Measurements from ENCODE around the gene BCAT1.

The BCAT1 gene

GRCh38 chr12:24851341-24851740 lies 97.6 kb downstream of the BCAT1 start:
- Histone ChIP-seq H3K4me2 (ENCODE audit: low read length) (no peak overlapping the region), H3K79me2 (ENCODE audit: control insufficient read depth, low read length) (peaks cover 20% of the 10 kb centered on the region), H3K36me3 (ENCODE audit: control insufficient read depth, low read length) (peaks cover 73% of the 10 kb centered on the region), H3K9me3 (ENCODE audit: control insufficient read depth, insufficient read depth, low read length) (no peaks in the 10 kb centered on the region), H3K27ac (ENCODE audit: low read depth, low read length) (no peak overlapping the region), H4K20me1 (ENCODE audit: control insufficient read depth, insufficient read depth, low read depth, low read length) (no peaks in the 10 kb centered on the region), H3K9me2 (replicated peaks; ENCODE audit: control insufficient read depth, low read length) (no peaks in the 10 kb centered on the region), H3K27me3 (ENCODE audit: control insufficient read depth, low read length) (no peaks in the 10 kb centered on the region), H3F3A (ENCODE audit: control insufficient read depth, insufficient read depth) (no peaks in the 10 kb centered on the region), H3K4me1 (ENCODE audit: control insufficient read depth, low read length) (peaks cover 36% of the 10 kb centered on the region), H3K4me3 (ENCODE audit: low read length) (no peak overlapping the region)
- TF ChIP-seq CTCF (IDR thresholded peaks at IDR 0.05; ENCODE audit: low read depth, low read length, poor library complexity, severe bottlenecking) (no peak), EZH2phosphoT487 (IDR thresholded peaks at IDR 0.05; ENCODE audit: borderline replicate concordance, low read length) (no peak)

DNA sequence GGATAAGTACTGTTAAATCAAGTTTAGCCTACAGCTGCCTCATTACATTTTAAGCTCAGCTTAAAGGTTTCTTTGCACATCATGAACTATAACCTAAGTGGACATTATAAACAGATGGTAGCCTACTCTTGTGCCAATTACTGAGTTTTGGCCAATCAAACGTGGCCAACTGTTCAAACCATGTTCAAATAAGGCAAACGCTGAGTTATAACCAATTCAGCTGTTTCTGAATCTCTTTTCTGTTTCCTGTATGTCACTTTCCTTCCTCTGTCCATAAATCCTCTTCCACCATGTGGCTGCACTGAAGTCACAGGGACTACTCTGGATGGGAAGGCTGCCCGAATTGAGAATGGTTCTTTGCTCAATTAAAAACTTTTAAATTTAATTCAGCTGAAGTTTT lies 98.4 kb downstream of the BCAT1 start:
- H3K79me2 ChIP-seq (ENCODE audit: control insufficient read depth, low read length) = peaks cover 20% of the 10 kb centered on the region
- no peak overlapping the region for H3K4me2 ChIP-seq (ENCODE audit: low read length)
- H4K20me1 ChIP-seq (ENCODE audit: control insufficient read depth, insufficient read depth, low read depth, low read length) = no peaks in the 10 kb centered on the region
- peaks cover 36% of the 10 kb centered on the region for H3K4me1 ChIP-seq (ENCODE audit: control insufficient read depth, low read length)
- no peaks in the 10 kb centered on the region for H3F3A ChIP-seq (ENCODE audit: control insufficient read depth, insufficient read depth)
- no peaks in the 10 kb centered on the region for H3K9me3 ChIP-seq (ENCODE audit: control insufficient read depth, insufficient read depth, low read length)
- peaks cover 79% of the 10 kb centered on the region for H3K36me3 ChIP-seq (ENCODE audit: control insufficient read depth, low read length)
- no peak overlapping the region for H3K4me3 ChIP-seq (ENCODE audit: low read length)
- no peaks in the 10 kb centered on the region for H3K27me3 ChIP-seq (ENCODE audit: control insufficient read depth, low read length)
- H3K27ac ChIP-seq (ENCODE audit: low read depth, low read length) = no peak overlapping the region
- TF ChIP-seq EZH2phosphoT487 (IDR thresholded peaks at IDR 0.05; ENCODE audit: borderline replicate concordance, low read length) (no peak), CTCF (IDR thresholded peaks at IDR 0.05; ENCODE audit: low read depth, low read length, poor library complexity, severe bottlenecking) (no peak)
- H3K9me2 ChIP-seq (replicated peaks; ENCODE audit: control insufficient read depth, low read length) = no peaks in the 10 kb centered on the region

GRCh38 chr12:24848941-24849477 lies 99.9 kb downstream of the BCAT1 start:
- Histone ChIP-seq H3K4me3 (ENCODE audit: low read length) (no peak overlapping the region), H3K79me2 (ENCODE audit: control insufficient read depth, low read length) (peaks cover 19% of the 10 kb centered on the region), H3K36me3 (ENCODE audit: control insufficient read depth, low read length) (peaks cover 78% of the 10 kb centered on the region), H3K27me3 (ENCODE audit: control insufficient read depth, low read length) (no peaks in the 10 kb centered on the region), H3K27ac (ENCODE audit: low read depth, low read length) (no peak overlapping the region), H4K20me1 (ENCODE audit: control insufficient read depth, insufficient read depth, low read depth, low read length) (no peaks in the 10 kb centered on the region), H3K9me2 (replicated peaks; ENCODE audit: control insufficient read depth, low read length) (no peaks in the 10 kb centered on the region), H3K4me1 (ENCODE audit: control insufficient read depth, low read length) (peaks cover 25% of the 10 kb centered on the region), H3F3A (ENCODE audit: control insufficient read depth, insufficient read depth) (no peaks in the 10 kb centered on the region), H3K9me3 (ENCODE audit: control insufficient read depth, insufficient read depth, low read length) (no peaks in the 10 kb centered on the region), H3K4me2 (ENCODE audit: low read length) (no peak overlapping the region)
- TF ChIP-seq EZH2phosphoT487 (IDR thresholded peaks at IDR 0.05; ENCODE audit: borderline replicate concordance, low read length) (no peak), CTCF (IDR thresholded peaks at IDR 0.05; ENCODE audit: low read depth, low read length, poor library complexity, severe bottlenecking) (no peak)

Measured in DOHH2 (cell line).